ENCODE results near the gene HIVEP3.

DNA sequence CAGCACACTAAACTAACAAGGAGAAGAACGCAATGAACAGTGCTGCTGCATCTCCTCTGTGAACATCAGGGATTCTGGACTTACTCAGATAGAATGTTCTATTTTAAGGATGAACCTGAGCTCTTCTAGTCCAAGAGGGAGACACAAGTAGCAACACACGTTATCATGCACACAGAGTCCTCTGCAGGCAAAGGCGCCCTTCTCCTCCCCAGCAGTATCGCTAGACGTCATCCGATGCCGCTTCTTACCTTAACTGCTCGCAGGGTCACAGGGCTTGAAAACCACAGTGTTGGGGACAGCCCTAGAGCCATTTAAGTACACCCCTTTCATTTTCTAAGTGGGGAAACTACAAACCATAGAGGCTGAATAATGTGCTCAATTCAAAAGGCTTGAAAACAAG lies 74.5 kb downstream of the HIVEP3 start:
- no peak for TF ChIP-seq CTCF (IDR thresholded peaks at IDR 0.05)
- no peak for TF ChIP-seq POLR2A (IDR thresholded peaks at IDR 0.05)

Data from heart left ventricle (tissue), 13 donors.